ENCODE results near the gene TRPM4. TPM values are rescaled to one million over a fixed set of nuclear protein-coding genes. Genes with fewer than 3 reads are reported as not detected.

The TRPM4 gene
- total and polyA plus RNA-seq, 10 of the 15 experiments (the other 5 are each of a cell fraction or from before 2014, with no cell fraction given) = 0.10 to 0.64 (median 0.15) TPM; not detected in 7

- TF ChIP-seq SUPT20H (IDR thresholded peaks at IDR 0.05; ENCODE audit: borderline replicate concordance, control insufficient read depth, low read depth, low read length) = no peak
- no peak for TF ChIP-seq KAT2A (conservative IDR thresholded peaks at IDR 0.05; ENCODE audit: control insufficient read depth, low read depth, low read length)
- TF ChIP-seq E2F4 (IDR thresholded peaks at IDR 0.05; ENCODE audit: low read depth, low read length) = no peak
Observed at GRCh38 chr19:49117677-49118564, 39.7 kb upstream of the TRPM4 start (continued).

- ChIA-PET RAD21 (ENCODE audit: unreplicated experiment) (no interaction called here), SMC1A (ENCODE audit: uncharacterized antibody, unreplicated experiment) (no interaction called here), CTCF (interaction anchor here (0.9 to 2.8 kb wide), 2 partner anchors 13 to 27 kb away, joined by 3 to 11 read pairs; no protein-coding TSS in a partner anchor), POLR2A (interaction anchor here (1.6 kb wide), 1 partner anchor 9 kb away, joined by 4 read pairs; no protein-coding TSS in a partner anchor)
- H2AFZ ChIP-seq (ENCODE audit: control insufficient read depth, low read depth, low read length) = peak within 1 kb of the TSS; percentile 96
- in situ Hi-C loops (cut with MboI) = no loop called here
- H4K20me1 ChIP-seq (ENCODE audit: control insufficient read depth, insufficient read depth) = no peaks in the 10 kb centered on the region
- peak within 1 kb of the TSS; percentile 60; the same call in 1 of the 2 replicates for H3K4me3 ChIP-seq
- peak within 1 kb of the TSS; percentile 75 for H3K4me2 ChIP-seq (ENCODE audit: control insufficient read depth, insufficient read depth)
- no peaks in the 10 kb centered on the region for H3K36me3 ChIP-seq (ENCODE audit: control insufficient read depth in 2 of 2, insufficient read depth in 2 of 2, low read length in 1 of 2)
- peaks cover 7 to 8% of the 10 kb centered on the region in 2 experiments for H3K27me3 ChIP-seq (replicated peaks in 1 of 2; ENCODE audit: control insufficient read depth in 2 of 2, insufficient read depth in 2 of 2, low read length in 1 of 2)
- DNase-seq (ENCODE audit: low read depth, low spot score) (peak; percentile 69), FAIRE-seq (peak; percentile 98), ATAC-seq (peak; percentile 91)
- peaks cover 9% of the 10 kb centered on the region for H3K4me1 ChIP-seq (ENCODE audit: control insufficient read depth, insufficient read depth, low read length)
- 1% methylated on average over 81 of the region's 85 CpGs for WGBS (ENCODE audit: insufficient coverage, insufficient replicate concordance, low lambda C conversion rate, missing lambda C conversion rate)
- intact Hi-C loops (cut with micrococcal nuclease; ENCODE audit: unreplicated experiment) = no loop called here
- H3K27ac ChIP-seq (ENCODE audit: control insufficient read depth, insufficient read depth) = peak within 1 kb of the TSS; percentile 73
- H3K9ac ChIP-seq (ENCODE audit: control insufficient read depth, insufficient read depth, low read length) = peak within 1 kb of the TSS; percentile 76
- H3K9me3 ChIP-seq (replicated peaks; ENCODE audit: control insufficient read depth, insufficient read depth, low read length) = no peaks in the 10 kb centered on the region
- no peaks in the 10 kb centered on the region for H3K79me2 ChIP-seq (ENCODE audit: control insufficient read depth, insufficient read depth, low read length)
- BruUV-seq (replicated peaks) = TSS peak; percentile 81
- TF ChIP-seq IRF5 (IDR thresholded peaks at IDR 0.05; ENCODE audit: borderline replicate concordance) = no peak
- TF ChIP-seq FOXK2 (IDR thresholded peaks at IDR 0.05) = peak; percentile 97
- peak; percentile 92 for TF ChIP-seq IKZF1 (conservative IDR thresholded peaks at IDR 0.05)
- TF ChIP-seq MLLT1 (IDR thresholded peaks at IDR 0.05) = peak; percentile 73; the same call in 1 of the 2 replicates
- TF ChIP-seq ZNF217 (IDR thresholded peaks at IDR 0.05) = peak; percentile 55; the same call in 1 of the 2 replicates
- peak; percentile 98 for TF ChIP-seq KLF5 (IDR thresholded peaks at IDR 0.05; ENCODE audit: partially characterized antibody)
- peak; percentile 86 for TF ChIP-seq RELB (IDR thresholded peaks at IDR 0.05; ENCODE audit: low read depth)
- peak; percentile 97 for TF ChIP-seq PKNOX1 (IDR thresholded peaks at IDR 0.05)
Observed at GRCh38 chr19:49118565-49119410, 38.8 kb upstream of the TRPM4 start, which contains the start of gene C19orf73. Gene C19orf73, minus strand, starts transcription at chr19:49119143. Its CDS starts 121 bp downstream, at chr19:49119022.
